ENCODE results near the gene HRAS. TPM values are rescaled to one million over a fixed set of nuclear protein-coding genes. Genes with fewer than 3 reads are reported as not detected.
A peak's percentile ranks its signal among the peaks of the same experiment; 100 is the strongest.

The HRAS gene
- total and polyA plus RNA-seq, 2 of the 8 experiments (the other 6 are each of a cell fraction or from before 2014, with no cell fraction given), result 44.3 to 54.7 TPM

GRCh38 chr11:581342-581741, 46.0 kb upstream of the HRAS start:
- WGBS, 2 experiments (ENCODE audit: extremely low coverage in 1 of 2, insufficient coverage in 1 of 2, insufficient read length in 1 of 2, insufficient replicate concordance in 2 of 2, low coverage in 1 of 2, low lambda C conversion rate in 2 of 2, missing lambda C conversion rate in 1 of 2), result 96% methylated on average over 14 of the region's 14 CpGs; no CpG with 5 or more reads in 1 of the 2 experiments
- Histone ChIP-seq H4K20me1 (replicated peaks in 1 of 2; ENCODE audit: control insufficient read depth in 1 of 2, insufficient read depth in 2 of 2, low read length in 2 of 2) (peaks cover 47 to 51% of the 10 kb centered on the region in 2 experiments), H3K36me3 (ENCODE audit: control insufficient read depth in 2 of 4, insufficient read depth in 4 of 4, low read length in 3 of 4) (peaks cover 3 to 19% (median 14%) of the 10 kb centered on the region in 4 experiments; a peak in 6 of 8 replicates), H3K14ac (ENCODE audit: insufficient read length) (no peak overlapping the region), H3K4me3 (ENCODE audit: extremely low read depth in 1 of 4, insufficient read depth in 2 of 4, low read depth in 3 of 4, low read length in 4 of 4) (no peak overlapping the region), H3K23ac (ENCODE audit: insufficient read length) (no peak overlapping the region), H3K56ac (replicated peaks; ENCODE audit: insufficient read length, low read depth, low read length) (no peak overlapping the region), H3K4me2 (ENCODE audit: insufficient read depth in 1 of 2, low read depth in 2 of 2, low read length in 2 of 2) (no peak overlapping the region), H2AK5ac (ENCODE audit: low read depth, low read length) (no peak overlapping the region), H3K9me3 (ENCODE audit: insufficient read depth in 2 of 2, low read depth in 1 of 2, low read length in 1 of 2) (no peaks in the 10 kb centered on the region), H3K27me3 (replicated peaks in 1 of 4; ENCODE audit: control insufficient read depth in 3 of 4, extremely low read depth in 1 of 4, insufficient read depth in 3 of 4, low read length in 3 of 4) (no peaks in the 10 kb centered on the region), H2BK20ac (ENCODE audit: low read length) (no peak overlapping the region), H2AFZ (ENCODE audit: low read length) (no peak overlapping the region), H2BK120ac (replicated peaks; ENCODE audit: low read depth, low read length) (no peak overlapping the region), H3K79me1 (ENCODE audit: low read depth, low read length) (peaks cover 29% of the 10 kb centered on the region), H2BK15ac (ENCODE audit: low read length) (no peak overlapping the region), H4K5ac (ENCODE audit: insufficient read length, low read depth, low read length) (no peak overlapping the region), H3K18ac (ENCODE audit: extremely low read depth, low read length) (no peak overlapping the region), H3K9ac (replicated peaks in 1 of 4; ENCODE audit: extremely low read depth in 1 of 4, low read depth in 3 of 4, low read length in 3 of 4) (no peak overlapping the region), H2BK12ac (ENCODE audit: low read depth, low read length) (no peak overlapping the region), H2BK5ac (ENCODE audit: low read depth, low read length) (no peak overlapping the region), H3K27ac (ENCODE audit: low read depth, low read length) (no peak overlapping the region), H4K91ac (replicated peaks; ENCODE audit: insufficient read length, low read length) (no peak overlapping the region), H3K4me1 (replicated peaks in 1 of 4; ENCODE audit: control insufficient read depth in 3 of 4, insufficient read depth in 4 of 4, low read length in 3 of 4) (peaks cover 4 to 11% (median 5%) of the 10 kb centered on the region in 4 experiments; a peak in 6 of 7 replicates), H4K8ac (ENCODE audit: extremely low read depth, insufficient read depth, low read length) (peak overlapping the region; percentile 60; the same call in 1 of the 2 replicates), H3K4ac (replicated peaks; ENCODE audit: insufficient read length, low read depth, low read length) (no peak overlapping the region), H3K23me2 (ENCODE audit: low read depth, low read length) (peaks cover 7% of the 10 kb centered on the region), H3K79me2 (ENCODE audit: control insufficient read depth in 1 of 2, insufficient read depth in 2 of 2, low read length in 2 of 2) (peaks cover 38 to 64% of the 10 kb centered on the region in 2 experiments)
- TF ChIP-seq RNF2 (IDR thresholded peaks at IDR 0.05; ENCODE audit: borderline replicate concordance, low read depth, low read length, missing control alignments, poor library complexity, severe bottlenecking) (no peak), RXRA (IDR thresholded peaks at IDR 0.05; ENCODE audit: insufficient read depth, low read depth, low read length) (no peak), CTBP2 (IDR thresholded peaks at IDR 0.05; ENCODE audit: borderline replicate concordance, insufficient read depth, insufficient read length, low read length) (no peak), ZNF274 (IDR thresholded peaks at IDR 0.05; ENCODE audit: borderline replicate concordance, extremely low read depth, low read length) (no peak), CHD1 (IDR thresholded peaks at IDR 0.05; ENCODE audit: low read depth, low read length) (no peak), CBX8 (IDR thresholded peaks at IDR 0.05; ENCODE audit: borderline replicate concordance, low read depth, low read length) (no peak), CREB1 (IDR thresholded peaks at IDR 0.05) (no peak), EGR1 (IDR thresholded peaks at IDR 0.05; ENCODE audit: borderline replicate concordance, low read depth, low read length) (no peak), EP300 (IDR thresholded peaks at IDR 0.05; ENCODE audit: borderline replicate concordance in 1 of 2, low read depth in 2 of 2, low read length in 2 of 2) (no peak), HDAC2 (IDR thresholded peaks at IDR 0.05; ENCODE audit: borderline replicate concordance in 1 of 2, low read depth in 2 of 2, low read length in 2 of 2) (no peak), FOSL1 (IDR thresholded peaks at IDR 0.05; ENCODE audit: insufficient read depth, low read depth, low read length) (no peak)
- DNase-seq (ENCODE audit: low read depth in 1 of 2, low spot score in 2 of 2) (no peak), FAIRE-seq (no peak)
- CTCF ChIA-PET (ENCODE audit: partially characterized antibody), result interaction anchor here (1.1 to 1.6 kb wide), 3 partner anchors 15 to 116 kb away, joined by 3 to 5 read pairs (median 5); no protein-coding TSS in a partner anchor
- POLR2A ChIA-PET (ENCODE audit: partially characterized antibody), result interaction anchor here (0.6 to 0.7 kb wide), 2 partner anchors 15 to 170 kb away, joined by 3 read pairs; no protein-coding TSS in a partner anchor

All from H1 (cell line).